Keratinocyte (primary cell): Measurements from ENCODE around the gene EPHA6.

Source experiments
- CTCF ChIP-seq, 3 experiments: IDR thresholded peaks in 1 of 3; conservative IDR thresholded peaks in 1 of 3; optimal IDR thresholded peaks in 1 of 3; 2 replicates in 2 of 3; 3 replicates in 1 of 3; pipeline versions ENCODE3 to v1.5.1; 2011; ENCODE audit warnings: low read length in 3 of 3, mild to moderate bottlenecking in 3 of 3, moderate library complexity in 2 of 3, control low read depth in 1 of 3, inconsistent platforms in 1 of 3; ENCODE audit not compliant: insufficient read depth in 2 of 3; ENCODE audit errors: extremely low read depth in 1 of 3
- EZH2 ChIP-seq: IDR thresholded peaks from one replicate; pipeline ENCODE4 v1.6.1; 2012; ENCODE audit warnings: inconsistent platforms, mild to moderate bottlenecking, low read length, moderate library complexity

GRCh38 chr3:97347780-97348179, 533.4 kb downstream of the EPHA6 start:
- TF ChIP-seq EZH2 (no peak), CTCF (optimal IDR thresholded peaks at IDR 0.05 in 1 of 3, IDR thresholded peaks at IDR 0.05 in 1 of 3, conservative IDR thresholded peaks at IDR 0.05 in 1 of 3; ENCODE audit: extremely low read depth in 1 of 3, insufficient read depth in 2 of 3, low read length in 3 of 3) (no peak)
